ENCODE results near the gene SLC16A10. TPM values are rescaled to one million over a fixed set of nuclear protein-coding genes. Genes with fewer than 3 reads are reported as not detected.

The SLC16A10 gene
- total and polyA plus RNA-seq, 7 donors, result 13.9 to 106 (median 43.1) TPM

DNA sequence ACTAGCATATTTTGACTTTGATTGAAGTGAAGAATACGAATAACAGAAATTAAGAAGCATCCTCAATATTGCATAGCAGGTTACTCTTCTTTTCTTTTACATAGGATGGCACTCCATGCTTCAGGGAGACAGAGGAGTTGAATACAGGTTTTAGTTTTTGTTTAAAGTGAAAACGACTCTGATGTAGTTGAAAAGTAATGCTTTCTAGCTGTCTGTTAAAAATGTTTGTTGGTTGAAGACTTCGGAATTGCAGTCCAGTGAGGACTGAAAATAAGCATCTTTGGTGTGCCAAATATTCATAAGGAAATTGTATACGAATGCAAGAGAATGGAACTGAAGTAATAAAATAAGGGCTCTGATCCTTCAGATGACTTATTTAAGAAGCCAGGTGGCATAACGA is 618 bp upstream of the SLC16A10 start:
- no peak for ATAC-seq
- WGBS, 3 donors, result 13 to 26% (median 17%) methylated on average over 5 of the region's 5 CpGs
- intact Hi-C loops (cut with DNase I), result loop anchor here (5.0 to 10.0 kb wide), 2 partner anchors 41 to 128 kb away; no protein-coding TSS in a partner anchor

DNA sequence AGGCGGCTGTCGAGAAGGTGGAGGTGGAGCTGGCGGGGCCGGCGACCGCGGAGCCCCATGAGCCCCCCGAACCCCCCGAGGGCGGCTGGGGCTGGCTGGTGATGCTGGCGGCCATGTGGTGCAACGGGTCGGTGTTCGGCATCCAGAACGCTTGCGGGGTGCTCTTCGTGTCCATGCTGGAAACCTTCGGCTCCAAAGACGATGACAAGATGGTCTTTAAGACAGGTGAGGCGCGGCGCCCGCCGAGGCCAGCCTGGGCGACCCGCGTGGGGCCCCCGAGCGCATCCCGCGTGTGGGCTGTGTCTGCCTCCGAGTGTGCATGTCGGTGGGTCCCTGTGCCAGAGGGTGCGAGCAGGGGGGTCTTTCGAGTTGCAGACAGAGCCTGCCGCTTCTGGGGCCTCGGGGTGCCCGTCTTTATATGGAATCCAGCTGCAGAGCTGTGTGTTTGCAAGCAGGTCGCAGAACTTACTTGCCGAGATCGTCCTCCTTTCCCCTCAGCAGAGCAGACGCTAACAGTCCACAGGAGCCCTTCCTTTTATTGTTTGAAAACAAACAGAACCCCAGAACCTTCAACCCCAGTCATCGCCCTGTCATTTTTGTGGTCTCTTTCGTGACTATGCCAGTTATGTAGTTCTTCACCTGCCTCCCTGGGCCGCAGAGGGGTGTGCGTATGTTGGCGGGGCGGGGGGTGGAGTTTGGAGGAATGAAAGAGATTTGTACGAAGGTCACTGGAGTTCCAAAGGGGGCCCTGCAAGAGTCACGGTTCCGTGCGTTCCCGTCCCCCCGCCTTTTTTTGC is 766 bp downstream of the SLC16A10 start:
- peak overlapping the region; percentile 92 for H3K4me3 ChIP-seq
- intact Hi-C loops (cut with DNase I), result loop anchor here (5.0 to 10.0 kb wide), 2 partner anchors 39 to 127 kb away; no protein-coding TSS in a partner anchor
- no peak for ATAC-seq
- DNase-seq, result no peak
- peaks cover 17% of the 10 kb centered on the region for H3K4me1 ChIP-seq
- H3K9me3 ChIP-seq, result no peaks in the 10 kb centered on the region
- WGBS, 3 donors, result 0 to 1% (median 0%) methylated on average over 44 to 54 of the region's 54 CpGs
- H3K27me3 ChIP-seq (ENCODE audit: insufficient read depth in 3 of 3, low read length in 2 of 3), result peaks cover 0 to 7% (median 3%) of the 10 kb centered on the region in 3 donors
- TF ChIP-seq, protein P1, sequence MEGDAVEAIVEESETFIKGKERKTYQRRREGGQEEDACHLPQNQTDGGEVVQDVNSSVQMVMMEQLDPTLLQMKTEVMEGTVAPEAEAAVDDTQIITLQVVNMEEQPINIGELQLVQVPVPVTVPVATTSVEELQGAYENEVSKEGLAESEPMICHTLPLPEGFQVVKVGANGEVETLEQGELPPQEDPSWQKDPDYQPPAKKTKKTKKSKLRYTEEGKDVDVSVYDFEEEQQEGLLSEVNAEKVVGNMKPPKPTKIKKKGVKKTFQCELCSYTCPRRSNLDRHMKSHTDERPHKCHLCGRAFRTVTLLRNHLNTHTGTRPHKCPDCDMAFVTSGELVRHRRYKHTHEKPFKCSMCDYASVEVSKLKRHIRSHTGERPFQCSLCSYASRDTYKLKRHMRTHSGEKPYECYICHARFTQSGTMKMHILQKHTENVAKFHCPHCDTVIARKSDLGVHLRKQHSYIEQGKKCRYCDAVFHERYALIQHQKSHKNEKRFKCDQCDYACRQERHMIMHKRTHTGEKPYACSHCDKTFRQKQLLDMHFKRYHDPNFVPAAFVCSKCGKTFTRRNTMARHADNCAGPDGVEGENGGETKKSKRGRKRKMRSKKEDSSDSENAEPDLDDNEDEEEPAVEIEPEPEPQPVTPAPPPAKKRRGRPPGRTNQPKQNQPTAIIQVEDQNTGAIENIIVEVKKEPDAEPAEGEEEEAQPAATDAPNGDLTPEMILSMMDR (IDR thresholded peaks at IDR 0.05), result no peak
- H3K36me3 ChIP-seq (ENCODE audit: insufficient read depth in 1 of 2, low read depth in 1 of 2), result no peaks in the 10 kb centered on the region
- H3K27ac ChIP-seq, result peak overlapping the region; percentile 87

More for the DNA sequence above, 618 bp upstream of the SLC16A10 start:
- peak overlapping the region; percentile 92 for H3K4me3 ChIP-seq
- H3K27me3 ChIP-seq (ENCODE audit: insufficient read depth in 3 of 3, low read length in 2 of 3), result peaks cover 0 to 7% (median 3%) of the 10 kb centered on the region in 3 donors
- H3K9me3 ChIP-seq, result no peaks in the 10 kb centered on the region
- peak overlapping the region; percentile 87 for H3K27ac ChIP-seq
- H3K36me3 ChIP-seq (ENCODE audit: insufficient read depth in 1 of 2, low read depth in 1 of 2), result no peaks in the 10 kb centered on the region
- TF ChIP-seq, protein P1 (IDR thresholded peaks at IDR 0.05), result no peak
- H3K4me1 ChIP-seq, result peaks cover 7% of the 10 kb centered on the region
- DNase-seq, result no peak

DNA sequence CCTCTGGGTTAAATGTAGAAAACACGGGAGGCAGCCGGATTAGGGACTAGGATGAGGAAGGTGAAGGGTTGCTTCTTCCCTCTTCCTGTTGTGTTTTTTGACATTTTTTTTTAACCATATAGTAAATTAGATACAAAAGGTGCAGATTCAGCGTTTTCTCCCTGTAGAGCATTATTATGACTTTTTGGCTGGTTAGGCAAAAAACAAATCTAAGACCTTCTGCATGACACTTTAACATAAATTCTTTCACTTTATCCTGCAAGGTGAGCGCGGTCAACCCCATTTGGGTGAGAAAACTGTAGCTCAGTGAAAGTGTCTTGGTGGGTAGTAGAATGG is 1.3 kb downstream of the SLC16A10 start:
- H3K27me3 ChIP-seq (ENCODE audit: insufficient read depth in 3 of 3, low read length in 2 of 3), result peaks cover 0 to 4% (median 3%) of the 10 kb centered on the region in 3 donors
- intact Hi-C loops (cut with DNase I), result loop anchor here (5.0 to 10.0 kb wide), 2 partner anchors 39 to 126 kb away; no protein-coding TSS in a partner anchor

DNA sequence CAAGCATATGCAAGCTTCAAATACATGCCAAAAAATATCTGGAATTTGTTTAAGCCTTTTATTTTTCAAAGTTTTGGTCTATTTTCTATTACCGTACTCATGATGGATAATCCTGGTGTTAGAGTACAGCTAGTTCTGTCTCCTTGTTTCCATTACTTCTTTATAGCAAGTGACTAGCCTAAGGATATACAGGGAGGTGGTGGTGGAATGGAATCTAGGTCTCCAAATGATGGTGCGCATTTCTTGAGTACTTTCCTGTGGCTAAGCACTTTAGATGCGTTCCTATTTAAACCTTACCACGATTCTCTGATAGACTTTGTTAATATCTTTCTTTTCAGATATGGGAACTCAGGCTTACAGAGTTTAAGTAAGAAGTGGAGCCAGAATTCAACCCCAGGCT is 3.5 kb downstream of the SLC16A10 start:
- 38 to 75% (median 52%) methylated on average over 4 of the region's 4 CpGs for WGBS, 3 donors
- H3K27ac ChIP-seq, result peak overlapping the region; percentile 87
- H3K36me3 ChIP-seq (ENCODE audit: insufficient read depth in 1 of 2, low read depth in 1 of 2), result no peaks in the 10 kb centered on the region
- ATAC-seq (peak in 1 of 4 donors; percentile 56), DNase-seq (no peak)
- peaks cover 0 to 4% (median 3%) of the 10 kb centered on the region in 3 donors for H3K27me3 ChIP-seq (ENCODE audit: insufficient read depth in 3 of 3, low read length in 2 of 3)
- H3K4me1 ChIP-seq, result peaks cover 34% of the 10 kb centered on the region
- H3K4me3 ChIP-seq, result peak overlapping the region; percentile 92
- TF ChIP-seq, protein P1 (IDR thresholded peaks at IDR 0.05), result no peak
- H3K9me3 ChIP-seq, result no peaks in the 10 kb centered on the region
- intact Hi-C loops (cut with DNase I), result no loop called here

More for the DNA sequence above, 1.3 kb downstream of the SLC16A10 start:
- H3K9me3 ChIP-seq, result no peaks in the 10 kb centered on the region
- peak overlapping the region; percentile 87 for H3K27ac ChIP-seq
- peaks cover 19% of the 10 kb centered on the region for H3K4me1 ChIP-seq
- DNase-seq, result no peak
- peak overlapping the region; percentile 92 for H3K4me3 ChIP-seq
- WGBS, 3 donors, result 18 to 32% (median 23%) methylated on average over 5 of the region's 5 CpGs
- H3K36me3 ChIP-seq (ENCODE audit: insufficient read depth in 1 of 2, low read depth in 1 of 2), result no peaks in the 10 kb centered on the region
- TF ChIP-seq, protein P1 (IDR thresholded peaks at IDR 0.05), result no peak
- ATAC-seq, result no peak

Measured in psoas muscle (tissue), 8 donors.